RWPE2 (cell line): Measurements from ENCODE around the gene CDC34.
"Not testable (repeated sequence)": the region's sequence is repeated elsewhere in the genome, so short reads cannot be mapped to it uniquely, and the experiment has no call there.

Experiments used
- ATAC-seq: fragments of 200-7000 bp; cut with Tn5 transposase; 3 replicates; pipeline ENCODE4 v1.9.1; 2021; ENCODE audit warnings: low read depth
- DNase-seq: peaks from one replicate; pipeline ENCODE4 v3.0.0-alpha.2; 2020; ENCODE audit warnings: low spot score
- H3K27ac ChIP-seq: fragments of 450-650 bp; 2 replicates; pipeline ENCODE4 v1.5.1; 2017; ENCODE audit warnings: mild to moderate bottlenecking; ENCODE audit not compliant: poor library complexity, severe bottlenecking
- H3K27me3 ChIP-seq: fragments of 250-450 bp; sonication (Bioruptor Pico); 2 replicates; pipeline ENCODE4 v1.5.1; 2021; ENCODE audit warnings: mild to moderate bottlenecking, moderate library complexity; ENCODE audit not compliant: insufficient read depth, poor library complexity, severe bottlenecking
- H3K36me3 ChIP-seq: fragments of 250-450 bp; sonication (Bioruptor Pico); 2 replicates; pipeline ENCODE4 v1.5.1; 2020; ENCODE audit warnings: low read depth, mild to moderate bottlenecking, moderate library complexity
- H3K4me1 ChIP-seq: fragments of 250-450 bp; sonication (Bioruptor Pico); 2 replicates; pipeline ENCODE4 v1.5.1; 2021; ENCODE audit warnings: mild to moderate bottlenecking, moderate library complexity; ENCODE audit not compliant: insufficient read depth, poor library complexity, severe bottlenecking
- H3K4me3 ChIP-seq: fragments of 250-450 bp; sonication (Bioruptor Pico); 2 replicates; pipeline ENCODE4 v1.5.1; 2021; ENCODE audit warnings: mild to moderate bottlenecking, moderate library complexity; ENCODE audit not compliant: severe bottlenecking
- H3K9me3 ChIP-seq: fragments of 250-450 bp; sonication (Bioruptor Pico); 2 replicates; pipeline ENCODE4 v1.5.1; 2021; ENCODE audit warnings: mild to moderate bottlenecking, moderate library complexity; ENCODE audit not compliant: severe bottlenecking
- CTCF ChIP-seq: fragments of 450-650 bp; IDR thresholded peaks from one replicate; pipeline ENCODE4 v1.5.1; 2017; ENCODE audit warnings: mild to moderate bottlenecking, moderate library complexity; ENCODE audit not compliant: poor library complexity, severe bottlenecking

The CDC34 gene

GRCh38 chr19:582497-583197 is 51.1 kb downstream of the CDC34 start:
- Histone ChIP-seq H3K4me1 (no peaks in the 10 kb centered on the region), H3K27me3 (no peaks in the 10 kb centered on the region), H3K27ac (no peak overlapping the region), H3K9me3 (no peaks in the 10 kb centered on the region), H3K36me3 (peaks cover 43% of the 10 kb centered on the region), H3K4me3 (no peak overlapping the region)
- no peak for TF ChIP-seq CTCF
- no peak for DNase-seq
- no peak for ATAC-seq

GRCh38 chr19:583198-583967 is 51.8 kb downstream of the CDC34 start:
- H3K27me3 ChIP-seq = peaks cover 2% of the 10 kb centered on the region
- peaks cover 35% of the 10 kb centered on the region for H3K36me3 ChIP-seq
- TF ChIP-seq CTCF = no peak
- no peaks in the 10 kb centered on the region for H3K4me1 ChIP-seq
- H3K4me3 ChIP-seq = no peak overlapping the region
- no peaks in the 10 kb centered on the region for H3K9me3 ChIP-seq
- no peak for DNase-seq
- no peak overlapping the region for H3K27ac ChIP-seq
- ATAC-seq = no peak

- TF ChIP-seq CTCF = no peak
- Histone ChIP-seq H3K4me1 (no peaks in the 10 kb centered on the region), H3K4me3 (no peak overlapping the region), H3K27ac (no peak overlapping the region), H3K9me3 (no peaks in the 10 kb centered on the region), H3K27me3 (peaks cover 7% of the 10 kb centered on the region), H3K36me3 (peaks cover 33% of the 10 kb centered on the region)
- ATAC-seq (no peak), DNase-seq (no peak)
Measured at GRCh38 chr19:583968-584239, 52.3 kb downstream of the CDC34 start.

GRCh38 chr19:584240-585001 is 52.9 kb downstream of the CDC34 start:
- Histone ChIP-seq H3K27me3 (peaks cover 12% of the 10 kb centered on the region), H3K27ac (no peak overlapping the region), H3K4me3 (no peak overlapping the region), H3K9me3 (no peaks in the 10 kb centered on the region), H3K36me3 (peaks cover 28% of the 10 kb centered on the region), H3K4me1 (no peaks in the 10 kb centered on the region)
- TF ChIP-seq CTCF = peak; percentile 69
- DNase-seq = no peak
- ATAC-seq = peak; percentile 47

- peaks cover 13% of the 10 kb centered on the region for H3K27me3 ChIP-seq
- peaks cover 20% of the 10 kb centered on the region for H3K36me3 ChIP-seq
- H3K9me3 ChIP-seq, ATAC-seq, H3K27ac ChIP-seq, H3K4me1 ChIP-seq, DNase-seq, H3K4me3 ChIP-seq: not testable (repeated sequence)
Measured at GRCh38 chr19:585146-585545, 53.6 kb downstream of the CDC34 start.
